K562 (cell line): Measurements from ENCODE around the gene DIAPH3. TPM values are rescaled to one million over a fixed set of nuclear protein-coding genes. Genes with fewer than 3 reads are reported as not detected.

Source experiments
- ATAC-seq: fragments of 200-7000 bp; cut with Tn5 transposase; 3 replicates; pipeline ENCODE4 v1.9.1; 2020; ENCODE audit warnings: moderate library complexity
- BruUV-seq: library from RNA; stranded (reverse); fragments of 400-500 nt; replicated peaks from 2 replicates; lab custom pipeline; 2021; lab: Mats Ljungman, UMichigan
- CTCF ChIA-PET: fragments of 300-600 bp; formaldehyde crosslinking; extraction: SDS; loops from one replicate; lab custom pipeline; 2021; ENCODE audit warnings: low intra/inter-chr PET ratio; lab: Yijun Ruan, JAX
- POLR2A ChIA-PET: fragments of 300-600, 350-650 bp; sonication (Branson Sonifier 250); formaldehyde crosslinking; extraction: SDS; loops from one replicate; lab custom pipeline; 2021; ENCODE audit warnings: antibody characterized with exemption, inconsistent platforms; lab: Yijun Ruan, JAX
- DNase-seq, 4 experiments: peaks; one replicate each; pipeline versions ENCODE4 v3.0.0 to v3.0.0-alpha.2; 2011 to 2018; ENCODE audit warnings: low spot score in 3 of 4, mixed read lengths in 3 of 4; ENCODE audit errors: extremely low read depth in 1 of 4
- FAIRE-seq: peaks from 2 replicates; lab custom pipeline; 2011; peaks lifted over from hg19 to GRCh38; lab: Jason Lieb, UNC
- H2AFZ ChIP-seq: 2 replicates; pipeline ENCODE4 v1.6.0; 2011; ENCODE audit warnings: low read depth, low read length, control low read depth, inconsistent platforms
- H3K27ac ChIP-seq: fragments of 200-600 bp; 3 replicates; pipeline ENCODE4 v1.8.0; 2011; ENCODE audit warnings: low read depth, mild to moderate bottlenecking, control low read depth, inconsistent platforms, low read length, moderate library complexity, mixed read lengths; ENCODE audit errors: extremely low read depth
- H3K27me3 ChIP-seq, 2 experiments: fragments of 300-600 bp in 1 of 2; 2 replicates in 1 of 2; 3 replicates in 1 of 2; pipeline versions ENCODE4 v1.6.0 to v1.8.0; 2011; ENCODE audit warnings: inconsistent platforms in 2 of 2, low read length in 2 of 2, mild to moderate bottlenecking in 1 of 2, mixed read lengths in 1 of 2, moderate library complexity in 1 of 2; ENCODE audit not compliant: control insufficient read depth in 2 of 2, insufficient read depth in 2 of 2
- H3K36me3 ChIP-seq: fragments of 300-600 bp; 3 replicates; pipeline ENCODE4 v1.8.0; 2011; ENCODE audit warnings: mild to moderate bottlenecking, low read length, inconsistent platforms; ENCODE audit not compliant: control insufficient read depth, insufficient read depth
- H3K4me1 ChIP-seq, 2 experiments: fragments of 200-600 bp in 1 of 2; replicated peaks in 1 of 2; 2 replicates in 1 of 2; 3 replicates in 1 of 2; pipeline versions ENCODE4 v1.5.1 to v1.8.0; 2011; ENCODE audit warnings: inconsistent platforms in 2 of 2, low read length in 2 of 2, mild to moderate bottlenecking in 1 of 2, mixed read lengths in 1 of 2, moderate library complexity in 1 of 2; ENCODE audit not compliant: control insufficient read depth in 2 of 2, insufficient read depth in 2 of 2
- H3K4me2 ChIP-seq: 2 replicates; pipeline ENCODE4 v1.6.1; 2011; ENCODE audit warnings: low read length, control low read depth, inconsistent platforms, mixed read lengths; ENCODE audit not compliant: insufficient read depth
- H3K4me3 ChIP-seq: fragments of 200-600 bp; sonication (generic), shearing (Covaris generic); 2 replicates; pipeline ENCODE4 v1.5.1; 2016; ENCODE audit warnings: control low read depth, inconsistent platforms
- H3K79me2 ChIP-seq: fragments of 200-600 bp; 3 replicates; pipeline ENCODE4 v1.8.0; 2011; ENCODE audit warnings: low read length, inconsistent platforms; ENCODE audit not compliant: control insufficient read depth, insufficient read depth
- H3K9ac ChIP-seq, 2 experiments: 2 replicates each; pipeline versions ENCODE4 v1.6.0 to v1.6.1; 2011; ENCODE audit warnings: low read depth in 2 of 2, low read length in 2 of 2, control low read depth in 1 of 2, inconsistent platforms in 1 of 2, mild to moderate bottlenecking in 1 of 2, mixed read lengths in 1 of 2; ENCODE audit not compliant: insufficient read depth in 1 of 2
- H3K9me1 ChIP-seq: one replicate; pipeline ENCODE4 v1.6.0; 2011; ENCODE audit warnings: inconsistent platforms, mild to moderate bottlenecking, low read length, moderate library complexity; ENCODE audit not compliant: control insufficient read depth, insufficient read depth
- H3K9me3 ChIP-seq: replicated peaks from 2 replicates; pipeline ENCODE4 v1.5.1; 2011; ENCODE audit warnings: low read depth, low read length, inconsistent platforms; ENCODE audit not compliant: control insufficient read depth, insufficient read depth
- H4K20me1 ChIP-seq: replicated peaks from 2 replicates; pipeline ENCODE4 v1.6.1; 2011; ENCODE audit warnings: low read length, inconsistent platforms, mixed read lengths; ENCODE audit not compliant: control insufficient read depth, insufficient read depth
- CBX5 ChIP-seq: IDR thresholded peaks from 2 replicates; pipeline ENCODE4 v1.6.1; 2014; ENCODE audit warnings: low read depth, borderline replicate concordance
- ELF4 ChIP-seq: fragments of 450-650 bp; formaldehyde crosslinking; IDR thresholded peaks from 2 replicates; pipeline ENCODE4 v1.4.0; 2022; ENCODE audit warnings: missing genetic modification characterization
- FOXJ3 ChIP-seq: sonication (generic); formaldehyde crosslinking; IDR thresholded peaks from 2 replicates; pipeline ENCODE4 v1.4.0; 2020; ENCODE audit warnings: mild to moderate bottlenecking, missing genetic modification reagents
- IFI16 ChIP-seq: fragments of 250-450 bp; sonication (Bioruptor Pico); IDR thresholded peaks from 2 replicates; pipeline ENCODE4 v2.1.2; 2022; ENCODE audit warnings: mild to moderate bottlenecking, inconsistent platforms
- ILF3 ChIP-seq: fragments of 450-650 bp; IDR thresholded peaks from 2 replicates; pipeline ENCODE4 v1.6.1; 2018; ENCODE audit warnings: antibody characterized with exemption, mild to moderate bottlenecking, moderate library complexity, borderline replicate concordance
- MYBL2 ChIP-seq, 2 experiments: fragments of 450-650 bp in 1 of 2; sonication (generic) in 1 of 2; formaldehyde crosslinking in 1 of 2; IDR thresholded peaks; 2 replicates each; pipeline versions ENCODE4 v1.6.1 to v1.8.1; 2017 to 2022; ENCODE audit warnings: borderline replicate concordance in 1 of 2, inconsistent platforms in 1 of 2, low read depth in 1 of 2, mild to moderate bottlenecking in 1 of 2, missing genetic modification reagents in 1 of 2, moderate library complexity in 1 of 2
- NR2C1 ChIP-seq, 2 experiments: fragments of 450-650 bp; IDR thresholded peaks; 2 replicates each; pipeline ENCODE4 v1.6.1; 2017; ENCODE audit warnings: mild to moderate bottlenecking in 2 of 2, antibody characterized with exemption in 1 of 2, inconsistent platforms in 1 of 2, missing compliant biosample characterization in 1 of 2, missing genetic modification characterization in 1 of 2
- PYGO2 ChIP-seq: fragments of 450-650 bp; IDR thresholded peaks from 2 replicates; pipeline ENCODE4 v1.6.1; 2016; ENCODE audit warnings: mild to moderate bottlenecking, missing genetic modification characterization, moderate library complexity, missing compliant biosample characterization
- RBM25 ChIP-seq: fragments of 200-400 bp; formaldehyde crosslinking; IDR thresholded peaks from 2 replicates; pipeline ENCODE4 v1.6.1; 2018; ENCODE audit warnings: low read length, low read depth, moderate library complexity; ENCODE audit not compliant: severe bottlenecking
- RBM34 ChIP-seq: fragments of 200-400 bp; formaldehyde crosslinking; IDR thresholded peaks from 2 replicates; pipeline ENCODE4 v1.6.1; 2018; ENCODE audit warnings: low read length, borderline replicate concordance; ENCODE audit not compliant: insufficient read depth
- SMAD2 ChIP-seq: fragments of 150-350 bp; IDR thresholded peaks from 2 replicates; pipeline ENCODE4 v1.6.1; 2014; ENCODE audit warnings: low read depth, mild to moderate bottlenecking, low read length
- SMARCA4 ChIP-seq: fragments of 450-650 bp; IDR thresholded peaks from 2 replicates; pipeline ENCODE4 v1.6.1; 2016
- SUPT5H ChIP-seq: fragments of 450-650 bp; IDR thresholded peaks from 2 replicates; pipeline ENCODE4 v1.6.1; 2016
- TAF7 ChIP-seq: fragments of 450-650 bp; IDR thresholded peaks from 2 replicates; pipeline ENCODE4 v1.6.1; 2016; ENCODE audit warnings: missing genetic modification characterization, missing compliant biosample characterization
- U2AF2 ChIP-seq: fragments of 200-400 bp; formaldehyde crosslinking; optimal IDR thresholded peaks from 2 replicates; pipeline ENCODE3; 2017; ENCODE audit warnings: low read depth, mild to moderate bottlenecking, low read length
- ZNF133 ChIP-seq: fragments of 250-450 bp; sonication (Bioruptor Pico); IDR thresholded peaks from 2 replicates; pipeline ENCODE4 v1.4.0; 2020; ENCODE audit warnings: mild to moderate bottlenecking
- ZNF263 ChIP-seq: sonication (generic); formaldehyde crosslinking; IDR thresholded peaks from 2 replicates; pipeline ENCODE4 v1.8.0; 2022; ENCODE audit warnings: mild to moderate bottlenecking, missing genetic modification reagents, borderline replicate concordance
- ZNF780A ChIP-seq: fragments of 250-450 bp; sonication (Bioruptor Pico); IDR thresholded peaks from 2 replicates; pipeline ENCODE4 v1.5.0; 2021; ENCODE audit warnings: mild to moderate bottlenecking
- WGBS: fragments of 100-300 bp; shearing (Covaris generic); methylation state at CpG from one replicate; pipeline ENCODE4 v1.1.6; 2016; ENCODE audit warnings: low coverage, mixed read lengths; ENCODE audit not compliant: insufficient coverage; ENCODE audit errors: missing lambda C conversion rate; 5-methylcytosine and 5-hydroxymethylcytosine counted together
- in situ Hi-C: fragments of 300-500 bp; cut with MboI; formaldehyde crosslinking; loops from 4 replicates; pipeline ENCODE4 v1.15.0; 2018; ENCODE audit warnings: inconsistent platforms, mixed read lengths
- intact Hi-C: fragments of 100-400 bp; cut with micrococcal nuclease; formaldehyde crosslinking; loops from 2 replicates; pipeline ENCODE4 v1.14.2; 2022
- polyA plus RNA-seq, 8 experiments: library from polyadenylated mRNA; depleted of rRNA in 4 of 8; stranded (reverse) in 5 of 8; unstranded in 3 of 8; fragments of >200 nt; fragmentation: Nextera tagmentation in 2 of 8; fragmentation: Illumina TruSeq in 1 of 8; extraction: Ambion mirVana in 2 of 8; extraction: Trizol in 1 of 8; gene quantifications; 2 replicates each; pipeline versions ENCODE4 v1.2.1 to v1.2.3, GENCODE V29; 2011 to 2014; ENCODE audit warnings: inconsistent platforms in 1 of 8, missing spikeins in 1 of 8
- total RNA-seq, 7 experiments: library from RNA; depleted of rRNA in 6 of 7; stranded (reverse); fragments of >200 nt in 6 of 7; fragmentation: Illumina TruSeq in 2 of 7; extraction: Trizol in 2 of 7; gene quantifications; 2 replicates each; pipeline versions ENCODE4 v1.2.1 to v1.2.3, GENCODE V29; 2011 to 2021; ENCODE audit warnings: low replicate concordance in 1 of 7

Gene DIAPH3
- total and polyA plus RNA-seq, 9 of the 15 experiments (the other 6 are each of a cell fraction or from before 2014, with no cell fraction given): 9.0 to 18.7 (median 14.7) TPM

- Histone ChIP-seq H3K36me3 (peaks cover 4% of the 10 kb centered on the region; the same call in 1 of the 3 replicates), H3K27ac (no peak overlapping the region), H2AFZ (no peak overlapping the region), H3K9me3 (no peaks in the 10 kb centered on the region), H3K4me2 (no peak overlapping the region), H3K4me1 (no peaks in the 10 kb centered on the region), H3K9ac (no peak overlapping the region), H3K4me3 (no peak overlapping the region), H4K20me1 (no peaks in the 10 kb centered on the region), H3K79me2 (no peaks in the 10 kb centered on the region; the same call in 2 of the 3 replicates), H3K9me1 (no peaks in the 10 kb centered on the region), H3K27me3 (no peaks in the 10 kb centered on the region)
- in situ Hi-C loops: no loop called here
- 92% methylated on average over 2 of the region's 3 CpGs for whole genome bisulfite sequencing
- DNase-seq (no peak), ATAC-seq (no peak), FAIRE-seq (no peak)
- intact Hi-C loops: no loop called here
- BruUV-seq: no TSS peak
- TF ChIP-seq TAF7 (tag) (no peak), RBM25 (no peak), MYBL2 (IDR thresholded peaks at IDR 0.05; ENCODE audit: low read depth) (no peak), MYBL2 (CRISPR knock-in tag; IDR thresholded peaks at IDR 0.05; ENCODE audit: borderline replicate concordance) (no peak), SMAD2 (no peak), FOXJ3 (CRISPR knock-in tag) (no peak), NR2C1 (IDR thresholded peaks at IDR 0.05) (no peak), NR2C1 (tag; IDR thresholded peaks at IDR 0.05) (no peak), CBX5 (no peak), ZNF263 (CRISPR knock-in tag) (no peak), SMARCA4 (no peak), ILF3 (no peak), ZNF133 (CRISPR knock-in tag) (no peak), ELF4 (CRISPR knock-in tag) (no peak), SUPT5H (no peak), IFI16 (no peak), ZNF780A (CRISPR knock-in tag) (no peak), RBM34 (no peak), U2AF2 (no peak), PYGO2 (no peak)
- POLR2A ChIA-PET: no interaction called here
- CTCF ChIA-PET: no interaction called here
Measured at GRCh38 chr13:60020288-60020687, 143.4 kb downstream of the DIAPH3 start.
